Measurements from ENCODE around the gene XRCC1. TPM values are rescaled to one million over a fixed set of nuclear protein-coding genes. Genes with fewer than 3 reads are reported as not detected.

Gene XRCC1
- total RNA-seq, 1 experiment from 2014 or later, result 38.0 TPM

DNA sequence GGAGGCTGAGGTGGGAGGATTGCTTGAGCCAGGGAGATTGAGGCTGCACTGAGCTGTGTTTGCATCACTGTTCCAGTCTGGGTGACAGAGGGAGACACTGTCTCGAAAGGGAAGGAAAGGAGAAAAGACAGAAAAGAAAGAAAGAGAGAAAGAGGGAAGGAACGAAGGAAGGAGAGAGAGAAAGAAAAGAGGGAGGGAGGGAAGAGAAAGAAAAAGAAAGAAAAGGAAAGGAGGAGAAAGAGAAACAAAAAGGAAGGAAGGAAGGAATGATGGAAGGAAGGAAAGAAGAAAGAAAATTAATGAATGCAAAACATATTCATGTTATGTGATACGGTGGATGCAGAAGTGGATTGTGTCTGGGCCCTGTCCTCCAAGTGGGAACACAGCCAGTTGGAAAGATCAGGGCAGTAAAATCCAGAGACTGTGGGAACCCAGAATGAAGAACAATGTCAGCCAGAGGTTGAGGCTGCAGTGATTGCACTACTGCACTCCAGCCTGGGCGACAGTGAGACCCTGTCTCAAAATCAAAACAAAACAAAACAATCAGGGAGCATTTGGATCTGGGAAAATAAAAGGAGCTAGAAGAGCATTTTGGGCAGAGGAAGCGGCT, 77.0 kb downstream of the XRCC1 start:
- Histone ChIP-seq H3T11ph (ENCODE audit: low read length) (no peak overlapping the region), H3K9ac (ENCODE audit: extremely low read depth, insufficient read length, low read length) (no peak overlapping the region), H2AFZ (ENCODE audit: low read length) (no peak overlapping the region), H3K4me1 (ENCODE audit: insufficient read depth, low read length) (no peaks in the 10 kb centered on the region), H4K8ac (replicated peaks; ENCODE audit: insufficient read length, low read depth, low read length) (no peak overlapping the region), H2BK5ac (ENCODE audit: insufficient read length, low read length) (no peak overlapping the region), H3K18ac (ENCODE audit: insufficient read length, low read depth, low read length) (no peak overlapping the region), H3K79me2 (ENCODE audit: insufficient read depth, low read length) (no peaks in the 10 kb centered on the region), H3K23me2 (ENCODE audit: insufficient read length, low read depth, low read length, poor library complexity, severe bottlenecking) (peaks cover 6% of the 10 kb centered on the region), H2BK12ac (ENCODE audit: insufficient read length, low read depth, low read length) (no peak overlapping the region), H3K79me1 (ENCODE audit: insufficient read depth, low read depth, low read length, poor library complexity, severe bottlenecking) (no peaks in the 10 kb centered on the region), H3K23ac (ENCODE audit: insufficient read length, low read depth, low read length) (no peak overlapping the region), H2BK20ac (ENCODE audit: low read depth, low read length, poor library complexity, severe bottlenecking) (no peak overlapping the region), H3K56ac (ENCODE audit: insufficient read length, low read depth, low read length) (no peak overlapping the region), H3K9me3 (ENCODE audit: control insufficient read depth, low read depth, low read length) (no peaks in the 10 kb centered on the region), H3K14ac (ENCODE audit: insufficient read depth, low read length) (no peak overlapping the region), H3K4ac (ENCODE audit: low read depth, low read length) (no peak overlapping the region), H3K27me3 (ENCODE audit: insufficient read depth, low read length) (peaks cover 4% of the 10 kb centered on the region; the same call in 1 of the 2 replicates), H4K20me1 (ENCODE audit: control insufficient read depth, insufficient read depth, insufficient read length) (no peaks in the 10 kb centered on the region), H2AK5ac (ENCODE audit: insufficient read length, low read length) (no peak overlapping the region), H3K4me2 (ENCODE audit: insufficient read depth, insufficient read length, low read length) (no peak overlapping the region), H4K5ac (ENCODE audit: insufficient read length, low read depth, low read length) (no peak overlapping the region), H2BK120ac (ENCODE audit: low read depth, low read length, poor library complexity, severe bottlenecking) (no peak overlapping the region), H4K91ac (ENCODE audit: insufficient read length, low read depth, low read length) (no peak overlapping the region), H3K27ac (ENCODE audit: insufficient read length, low read depth, low read length) (no peak overlapping the region), H2BK15ac (ENCODE audit: low read depth, low read length) (no peak overlapping the region)
- DNase-seq, result no peak
- no peaks in the 10 kb centered on the region for H3K9me3 Mint-ChIP-seq
- H3K4me1 Mint-ChIP-seq, result peaks cover 6 to 22% of the 10 kb centered on the region in 2 experiments; a peak in 3 of 4 replicates
- no CpG with 5 or more reads among the region's 5 CpGs for WGBS (ENCODE audit: extremely low coverage, insufficient read length, low lambda C conversion rate)
- peaks cover 2 to 11% (median 10%) of the 10 kb centered on the region in 3 experiments; a peak in 6 of 7 replicates for H3K36me3 Mint-ChIP-seq (ENCODE audit: insufficient read depth in 1 of 3, low read depth in 3 of 3)
- H3K27me3 Mint-ChIP-seq (ENCODE audit: low read depth), result peaks cover 7% of the 10 kb centered on the region
- H3K27ac Mint-ChIP-seq, result no peak overlapping the region
- H3K4me3 Mint-ChIP-seq, result no peak overlapping the region; a peak in 1 of 5 replicates
- TF ChIP-seq, protein P1, sequence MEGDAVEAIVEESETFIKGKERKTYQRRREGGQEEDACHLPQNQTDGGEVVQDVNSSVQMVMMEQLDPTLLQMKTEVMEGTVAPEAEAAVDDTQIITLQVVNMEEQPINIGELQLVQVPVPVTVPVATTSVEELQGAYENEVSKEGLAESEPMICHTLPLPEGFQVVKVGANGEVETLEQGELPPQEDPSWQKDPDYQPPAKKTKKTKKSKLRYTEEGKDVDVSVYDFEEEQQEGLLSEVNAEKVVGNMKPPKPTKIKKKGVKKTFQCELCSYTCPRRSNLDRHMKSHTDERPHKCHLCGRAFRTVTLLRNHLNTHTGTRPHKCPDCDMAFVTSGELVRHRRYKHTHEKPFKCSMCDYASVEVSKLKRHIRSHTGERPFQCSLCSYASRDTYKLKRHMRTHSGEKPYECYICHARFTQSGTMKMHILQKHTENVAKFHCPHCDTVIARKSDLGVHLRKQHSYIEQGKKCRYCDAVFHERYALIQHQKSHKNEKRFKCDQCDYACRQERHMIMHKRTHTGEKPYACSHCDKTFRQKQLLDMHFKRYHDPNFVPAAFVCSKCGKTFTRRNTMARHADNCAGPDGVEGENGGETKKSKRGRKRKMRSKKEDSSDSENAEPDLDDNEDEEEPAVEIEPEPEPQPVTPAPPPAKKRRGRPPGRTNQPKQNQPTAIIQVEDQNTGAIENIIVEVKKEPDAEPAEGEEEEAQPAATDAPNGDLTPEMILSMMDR (conservative IDR thresholded peaks at IDR 0.05), result no peak

All from H9 (cell line).